Fibroblast of villous mesenchyme (primary cell): ENCODE results near the gene MAPKAP1. TPM values are rescaled to one million over a fixed set of nuclear protein-coding genes. Genes with fewer than 3 reads are reported as not detected.

Source experiments
- DNase-seq: peaks from one replicate; pipeline ENCODE4 v3.0.0-alpha.2; 2010; ENCODE audit warnings: low read depth
- H3K4me3 ChIP-seq: 2 replicates; pipeline ENCODE4 v1.5.1; 2011; ENCODE audit warnings: low read depth, mild to moderate bottlenecking, low read length
- CTCF ChIP-seq: IDR thresholded peaks from 2 replicates; pipeline ENCODE4 v1.5.1; 2012; ENCODE audit warnings: low read depth, mild to moderate bottlenecking, low read length; ENCODE audit not compliant: insufficient read depth
- total RNA-seq: library from RNA; depleted of rRNA; stranded (reverse); fragments of >200 nt; gene quantifications from 2 replicates; pipeline ENCODE4 v1.2.3, GENCODE V29; 2012

MAPKAP1 gene
- total RNA-seq, 1 donor = 92.0 TPM

GRCh38 chr9:125412166-125412565 is 294.8 kb downstream of the MAPKAP1 start:
- no peak overlapping the region for H3K4me3 ChIP-seq
- TF ChIP-seq CTCF = no peak
- DNase-seq = no peak

GRCh38 chr9:125411171-125411756 is 295.7 kb downstream of the MAPKAP1 start:
- DNase-seq = no peak
- peak overlapping the region; percentile 67 for H3K4me3 ChIP-seq
- no peak for TF ChIP-seq CTCF

GRCh38 chr9:125410522-125410894 is 296.5 kb downstream of the MAPKAP1 start:
- peak overlapping the region; percentile 67 for H3K4me3 ChIP-seq
- no peak for DNase-seq
- no peak for TF ChIP-seq CTCF

- H3K4me3 ChIP-seq = peak overlapping the region; percentile 67
- DNase-seq = peak; percentile 86
- TF ChIP-seq CTCF = no peak
These were observed 297.1 kb downstream of the MAPKAP1 start for GRCh38 chr9:125409637-125410521.

DNA sequence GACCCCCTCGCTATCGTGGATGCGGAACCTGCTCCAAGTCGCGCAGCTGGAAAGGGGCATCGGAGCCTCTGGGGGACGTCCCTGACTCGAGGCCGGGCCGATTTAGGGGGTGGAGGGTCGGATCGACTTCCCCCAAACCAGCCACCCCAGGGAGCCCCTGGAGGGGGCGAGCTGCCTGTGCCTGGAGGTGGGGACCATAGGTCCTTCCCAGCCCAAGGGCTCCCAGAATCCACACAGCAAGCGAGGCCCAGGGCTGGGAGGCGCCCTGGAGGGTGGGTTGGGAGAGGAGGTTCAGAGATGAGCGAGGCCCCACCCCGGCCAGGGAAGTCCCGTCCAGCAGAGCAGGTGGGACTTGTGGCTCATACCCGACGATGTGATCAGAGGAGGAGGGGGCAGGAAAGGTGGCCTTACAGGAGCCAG is 297.8 kb downstream of the MAPKAP1 start:
- TF ChIP-seq CTCF = no peak
- no peak overlapping the region for H3K4me3 ChIP-seq
- no peak for DNase-seq

GRCh38 chr9:125407974-125408900 is 298.8 kb downstream of the MAPKAP1 start:
- peak overlapping the region; percentile 67 for H3K4me3 ChIP-seq
- peak; percentile 84 for TF ChIP-seq CTCF
- DNase-seq = peak; percentile 68
